HCT116 (cell line): ENCODE measurements around the gene KCNA2.

Experiments used
- CEBPB ChIP-seq: IDR thresholded peaks from 2 replicates; pipeline ENCODE4 v1.6.1; 2012; ENCODE audit warnings: low read depth
- EZH2 ChIP-seq: fragments of 200-600 bp; sonication (generic); IDR thresholded peaks from 2 replicates; pipeline ENCODE4 v1.6.1; 2017; ENCODE audit warnings: antibody characterized with exemption, mixed run types
- FOSL1 ChIP-seq: IDR thresholded peaks from 2 replicates; pipeline ENCODE4 v1.6.1; 2012; ENCODE audit warnings: low read depth
- POLR2A ChIP-seq: IDR thresholded peaks from 2 replicates; pipeline ENCODE4 v1.7.0; 2011; ENCODE audit warnings: borderline replicate concordance; ENCODE audit not compliant: insufficient read depth, insufficient read length; ENCODE audit errors: extremely low read depth
- POLR2AphosphoS5 ChIP-seq: IDR thresholded peaks from 2 replicates; pipeline ENCODE4 v1.6.1; 2011; ENCODE audit warnings: mild to moderate bottlenecking, low read depth, low read length, moderate library complexity
- SIN3A ChIP-seq: IDR thresholded peaks from 2 replicates; pipeline ENCODE4 v1.6.1; 2012; ENCODE audit warnings: low read depth
- TCF7L2 ChIP-seq: IDR thresholded peaks from 2 replicates; pipeline ENCODE4 v1.7.0; 2011; ENCODE audit warnings: borderline replicate concordance, inconsistent platforms; ENCODE audit not compliant: insufficient read depth, insufficient read length; ENCODE audit errors: extremely low read depth
- ZNF274 ChIP-seq: fragments of 200-500 bp; sonication (Bioruptor generic); IDR thresholded peaks from 2 replicates; pipeline ENCODE4 v1.6.1; 2014; ENCODE audit warnings: mild to moderate bottlenecking, low read depth, low read length, inconsistent platforms
- TF ChIP-seq, protein P1 (sequence below): IDR thresholded peaks from 2 replicates; pipeline ENCODE4 v1.6.1; 2011; ENCODE audit warnings: mild to moderate bottlenecking, low read length, moderate library complexity; ENCODE audit not compliant: insufficient replicate concordance; ENCODE audit errors: extremely low read depth
- TF ChIP-seq, protein P2 (sequence below), 3 experiments: fragments of 200-600 bp in 1 of 3; sonication (generic) in 1 of 3; IDR thresholded peaks in 2 of 3; conservative IDR thresholded peaks in 1 of 3; 2 replicates each; pipeline ENCODE4 v1.5.1; 2012 to 2017; ENCODE audit warnings: low read depth in 2 of 3, low read length in 2 of 3, antibody characterized with exemption in 1 of 3, borderline replicate concordance in 1 of 3, control low read depth in 1 of 3, mild to moderate bottlenecking in 1 of 3, mixed read lengths in 1 of 3, mixed run types in 1 of 3, moderate library complexity in 1 of 3; ENCODE audit not compliant: insufficient read depth in 1 of 3

DNA sequence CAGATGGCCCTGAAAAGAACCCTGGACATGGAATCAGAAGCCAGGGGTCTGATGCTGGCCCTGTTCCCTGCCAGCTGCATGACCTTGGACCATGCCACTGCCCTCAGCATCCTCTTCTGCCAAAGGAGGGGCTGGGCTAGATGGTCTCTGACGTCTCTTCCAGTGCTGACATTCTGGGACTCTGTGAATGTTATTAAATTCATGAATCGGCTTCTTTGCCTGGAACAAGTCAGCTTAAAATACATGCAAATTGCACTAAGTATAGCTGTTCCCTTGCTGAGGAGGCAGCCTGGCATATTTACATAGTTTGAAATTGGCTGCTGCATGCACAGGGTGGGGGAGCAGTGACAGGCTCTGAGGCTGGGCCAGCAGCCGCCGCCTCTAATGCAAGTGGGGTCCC is 23.8 kb downstream of the KCNA2 start:
- TF ChIP-seq ZNF274 = no peak
- no peak for TF ChIP-seq POLR2AphosphoS5
- TF ChIP-seq, protein P1, sequence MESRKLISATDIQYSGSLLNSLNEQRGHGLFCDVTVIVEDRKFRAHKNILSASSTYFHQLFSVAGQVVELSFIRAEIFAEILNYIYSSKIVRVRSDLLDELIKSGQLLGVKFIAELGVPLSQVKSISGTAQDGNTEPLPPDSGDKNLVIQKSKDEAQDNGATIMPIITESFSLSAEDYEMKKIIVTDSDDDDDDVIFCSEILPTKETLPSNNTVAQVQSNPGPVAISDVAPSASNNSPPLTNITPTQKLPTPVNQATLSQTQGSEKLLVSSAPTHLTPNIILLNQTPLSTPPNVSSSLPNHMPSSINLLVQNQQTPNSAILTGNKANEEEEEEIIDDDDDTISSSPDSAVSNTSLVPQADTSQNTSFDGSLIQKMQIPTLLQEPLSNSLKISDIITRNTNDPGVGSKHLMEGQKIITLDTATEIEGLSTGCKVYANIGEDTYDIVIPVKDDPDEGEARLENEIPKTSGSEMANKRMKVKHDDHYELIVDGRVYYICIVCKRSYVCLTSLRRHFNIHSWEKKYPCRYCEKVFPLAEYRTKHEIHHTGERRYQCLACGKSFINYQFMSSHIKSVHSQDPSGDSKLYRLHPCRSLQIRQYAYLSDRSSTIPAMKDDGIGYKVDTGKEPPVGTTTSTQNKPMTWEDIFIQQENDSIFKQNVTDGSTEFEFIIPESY = no peak
- TF ChIP-seq, protein P2, sequence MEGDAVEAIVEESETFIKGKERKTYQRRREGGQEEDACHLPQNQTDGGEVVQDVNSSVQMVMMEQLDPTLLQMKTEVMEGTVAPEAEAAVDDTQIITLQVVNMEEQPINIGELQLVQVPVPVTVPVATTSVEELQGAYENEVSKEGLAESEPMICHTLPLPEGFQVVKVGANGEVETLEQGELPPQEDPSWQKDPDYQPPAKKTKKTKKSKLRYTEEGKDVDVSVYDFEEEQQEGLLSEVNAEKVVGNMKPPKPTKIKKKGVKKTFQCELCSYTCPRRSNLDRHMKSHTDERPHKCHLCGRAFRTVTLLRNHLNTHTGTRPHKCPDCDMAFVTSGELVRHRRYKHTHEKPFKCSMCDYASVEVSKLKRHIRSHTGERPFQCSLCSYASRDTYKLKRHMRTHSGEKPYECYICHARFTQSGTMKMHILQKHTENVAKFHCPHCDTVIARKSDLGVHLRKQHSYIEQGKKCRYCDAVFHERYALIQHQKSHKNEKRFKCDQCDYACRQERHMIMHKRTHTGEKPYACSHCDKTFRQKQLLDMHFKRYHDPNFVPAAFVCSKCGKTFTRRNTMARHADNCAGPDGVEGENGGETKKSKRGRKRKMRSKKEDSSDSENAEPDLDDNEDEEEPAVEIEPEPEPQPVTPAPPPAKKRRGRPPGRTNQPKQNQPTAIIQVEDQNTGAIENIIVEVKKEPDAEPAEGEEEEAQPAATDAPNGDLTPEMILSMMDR (IDR thresholded peaks at IDR 0.05 in 2 of 3, conservative IDR thresholded peaks at IDR 0.05 in 1 of 3; ENCODE audit: borderline replicate concordance in 1 of 3, insufficient read depth in 1 of 3, low read depth in 2 of 3, low read length in 2 of 3) = no peak
- TF ChIP-seq SIN3A = no peak
- TF ChIP-seq FOSL1 = no peak
- no peak for TF ChIP-seq CEBPB
- no peak for TF ChIP-seq POLR2A
- TF ChIP-seq EZH2 = no peak
- TF ChIP-seq TCF7L2 = no peak
